NCI-H1417 treated with DMSO at 0.1 percent for 48 hours (cell line): ENCODE results near the gene SPATA24.
"Not testable (repeated sequence)": the region's sequence is repeated elsewhere in the genome, so short reads cannot be mapped to it uniquely, and the experiment has no call there.

Source experiments
- DNase-seq: peaks from one replicate; lab custom pipeline; 2025; lab: John Stamatoyannopoulos, UW

Gene SPATA24, protein sequence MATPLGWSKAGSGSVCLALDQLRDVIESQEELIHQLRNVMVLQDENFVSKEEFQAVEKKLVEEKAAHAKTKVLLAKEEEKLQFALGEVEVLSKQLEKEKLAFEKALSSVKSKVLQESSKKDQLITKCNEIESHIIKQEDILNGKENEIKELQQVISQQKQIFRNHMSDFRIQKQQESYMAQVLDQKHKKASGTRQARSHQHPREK

DNA sequence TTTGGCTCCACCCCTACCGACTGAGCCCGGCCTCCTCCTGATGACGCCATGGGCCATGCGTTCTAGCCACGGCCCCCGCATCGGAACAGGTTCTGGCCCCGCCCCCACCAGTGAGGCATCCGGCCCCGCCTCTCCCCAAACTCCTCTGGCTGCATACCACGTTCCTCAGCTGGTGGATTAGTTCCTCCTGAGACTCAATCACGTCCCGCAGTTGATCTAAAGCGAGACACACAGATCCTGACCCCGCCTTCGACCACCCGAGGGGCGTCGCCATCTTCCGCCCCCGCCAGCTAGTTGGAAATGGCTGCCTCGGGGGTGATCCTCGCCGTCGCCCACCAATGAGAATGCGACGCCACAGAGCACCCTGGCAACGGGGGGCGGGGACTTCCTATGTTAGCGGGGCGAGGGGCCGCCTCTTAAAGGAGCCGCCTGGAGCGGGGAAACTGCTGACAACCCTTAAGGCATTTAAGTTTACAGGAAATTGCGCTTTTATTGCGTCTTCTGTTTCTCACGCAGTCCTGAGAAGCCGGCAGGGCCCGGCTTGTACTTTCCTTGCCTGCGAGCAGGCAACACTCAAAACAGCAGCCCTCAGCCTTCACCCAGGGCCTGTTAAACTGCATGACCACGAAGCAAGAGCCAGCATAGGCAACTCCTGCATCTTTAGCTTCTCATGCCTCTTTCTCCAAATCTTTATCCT is at the start of gene SPATA24:
SPATA24 (minus strand) TSS at position 303 of the 697 bp plus-strand sequence; CDS start at position 274, 29 bp downstream.
- DNase-seq = peak; percentile 61

GRCh38 chr5:139451878-139452660 is 48.2 kb upstream of the SPATA24 start:
- DNase-seq = no peak

- DNase-seq = no peak
These were observed 47.3 kb upstream of the SPATA24 start for GRCh38 chr5:139451176-139451575.

GRCh38 chr5:139446956-139447779 is 43.3 kb upstream of the SPATA24 start:
- no peak for DNase-seq

- no peak for DNase-seq
These were observed 41.7 kb upstream of the SPATA24 start for GRCh38 chr5:139445325-139446170.

DNA sequence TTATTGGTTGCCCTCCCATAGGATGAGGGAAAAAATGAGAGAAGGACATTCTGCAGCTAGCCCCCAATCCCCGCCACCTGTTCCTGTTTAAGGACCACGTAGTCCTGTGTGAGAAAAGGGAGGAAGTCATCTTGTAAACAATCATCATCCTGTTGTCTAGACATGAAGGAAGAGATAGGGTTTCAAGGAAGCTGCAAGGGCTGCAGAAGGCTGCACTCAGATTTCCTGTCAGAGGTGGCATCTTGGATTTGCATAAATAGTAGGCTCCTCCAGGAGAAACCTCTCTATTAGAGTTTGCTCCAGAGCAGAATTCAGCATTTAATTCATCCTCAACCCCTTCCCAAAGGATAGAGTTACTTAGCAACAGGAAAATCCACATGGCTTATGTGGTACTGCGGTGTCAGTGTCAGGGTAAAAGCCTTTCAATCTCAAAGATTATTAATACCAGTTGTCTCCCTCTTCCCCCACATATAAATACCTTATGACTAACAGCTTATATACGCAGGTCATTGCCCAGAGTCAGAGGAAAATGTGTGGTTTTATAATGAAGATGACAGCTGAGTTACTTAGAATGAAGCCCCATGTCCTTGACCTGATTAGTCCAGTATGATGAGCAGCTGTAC is 40.1 kb upstream of the SPATA24 start:
- DNase-seq = no peak

- not testable (repeated sequence) for DNase-seq
These were observed 36.5 kb upstream of the SPATA24 start for GRCh38 chr5:139440416-139440815.

DNA sequence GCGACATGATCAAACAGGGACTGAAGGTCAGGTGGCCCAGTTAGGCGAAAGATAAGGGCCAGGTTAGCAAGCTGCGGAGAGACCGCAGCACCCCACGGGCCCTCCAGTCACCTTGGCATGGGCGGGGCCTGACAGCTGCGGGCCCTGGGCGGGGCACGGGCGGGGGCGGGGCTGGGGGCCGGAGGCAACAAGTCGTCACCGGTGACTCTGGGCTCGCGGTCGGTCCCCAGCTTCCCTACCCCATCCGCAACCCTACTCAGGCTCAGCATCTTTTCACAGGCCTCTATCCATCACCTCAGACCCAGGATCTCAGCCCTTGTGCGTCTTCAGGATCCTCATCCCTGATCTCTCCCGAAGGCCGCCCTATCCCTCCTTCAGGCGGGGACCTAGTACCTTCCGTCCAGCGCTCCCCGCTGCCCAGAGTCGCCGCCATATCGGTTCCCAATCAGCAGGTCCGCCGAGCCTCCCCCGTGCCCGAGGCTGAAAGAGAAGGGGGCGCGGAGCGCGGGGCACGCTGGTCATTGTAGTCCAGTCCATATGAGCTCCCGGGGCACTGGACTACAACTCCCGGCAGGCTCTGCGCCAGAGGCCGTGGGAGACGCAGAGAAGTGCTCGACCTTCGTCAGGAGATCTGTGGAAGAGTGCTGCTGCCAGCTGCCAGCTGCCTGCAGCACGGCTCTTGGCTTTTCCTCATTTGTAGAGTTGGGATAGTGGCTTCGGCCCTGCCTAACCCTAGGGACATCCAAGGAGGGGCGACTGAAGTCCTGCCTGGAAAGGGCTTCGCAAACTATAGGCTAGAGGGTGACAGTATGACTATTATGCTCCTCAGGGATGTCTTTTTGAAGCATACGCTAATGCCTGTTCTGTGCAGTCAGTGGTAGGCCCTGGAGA is 35.4 kb upstream of the SPATA24 start, which contains the start of gene DNAJC18:
DNAJC18 (minus strand) TSS at position 513 of the 891 bp plus-strand sequence; CDS start at position 433, 80 bp downstream.
- DNase-seq = peak; percentile 48

GRCh38 chr5:139438707-139439012 is 34.8 kb upstream of the SPATA24 start:
- no peak for DNase-seq

DNA sequence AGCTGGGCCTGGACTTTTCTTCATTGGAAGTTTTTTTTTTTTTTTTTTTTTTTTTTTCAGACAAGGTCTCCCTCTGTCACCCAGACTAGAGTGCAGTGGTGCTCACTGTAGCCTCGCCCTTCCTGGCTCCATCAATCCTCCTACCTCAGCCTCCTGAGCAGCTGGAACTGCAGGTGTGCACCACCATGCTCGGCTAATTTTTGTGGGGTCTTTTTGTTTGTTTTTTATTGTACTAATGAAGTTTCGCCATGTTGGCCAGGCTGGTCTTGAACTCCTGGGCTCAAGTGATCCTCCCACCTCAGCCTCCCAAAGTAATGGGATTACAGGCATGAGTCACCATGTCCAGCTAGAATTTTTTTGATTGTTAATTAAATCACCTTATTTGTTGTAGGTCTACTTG is 31.8 kb upstream of the SPATA24 start:
- no peak for DNase-seq

DNA sequence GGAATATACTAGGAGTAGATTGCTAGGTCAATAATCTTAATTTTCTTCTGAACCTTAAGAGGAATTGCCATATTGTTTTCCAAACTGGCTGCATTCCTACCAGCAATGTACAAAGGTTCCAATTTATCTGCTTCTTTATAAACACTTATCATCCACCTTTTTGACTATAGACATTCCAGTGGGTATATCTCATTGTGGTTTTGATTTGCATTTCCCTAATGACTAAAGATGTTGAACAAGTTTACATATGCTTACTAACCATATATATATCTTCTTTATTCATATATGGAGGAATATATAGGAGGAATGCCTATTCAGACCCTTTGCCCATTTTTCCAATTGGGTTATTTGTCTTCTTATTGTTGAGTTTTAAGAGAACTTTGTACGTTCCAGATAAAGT is 27.8 kb upstream of the SPATA24 start:
- no peak for DNase-seq

DNA sequence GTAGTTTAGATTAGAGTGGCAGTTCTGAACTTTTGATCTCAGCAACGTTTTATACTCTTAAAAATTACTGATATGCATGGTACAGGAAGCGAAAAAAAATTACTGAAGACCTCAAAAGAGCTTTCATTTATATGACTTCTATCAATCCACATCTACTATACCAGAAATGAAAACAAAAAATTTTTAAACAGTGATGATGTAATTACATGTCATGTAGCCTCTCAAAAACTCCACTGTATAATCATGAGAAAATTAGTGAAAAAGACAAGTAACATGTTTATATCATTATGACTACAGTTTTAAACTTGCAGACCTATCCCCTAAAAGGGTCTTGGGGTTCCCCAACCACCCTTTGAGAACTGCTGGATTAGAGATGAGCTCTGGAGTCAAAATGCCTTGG is 26.1 kb upstream of the SPATA24 start:
- DNase-seq = no peak

DNA sequence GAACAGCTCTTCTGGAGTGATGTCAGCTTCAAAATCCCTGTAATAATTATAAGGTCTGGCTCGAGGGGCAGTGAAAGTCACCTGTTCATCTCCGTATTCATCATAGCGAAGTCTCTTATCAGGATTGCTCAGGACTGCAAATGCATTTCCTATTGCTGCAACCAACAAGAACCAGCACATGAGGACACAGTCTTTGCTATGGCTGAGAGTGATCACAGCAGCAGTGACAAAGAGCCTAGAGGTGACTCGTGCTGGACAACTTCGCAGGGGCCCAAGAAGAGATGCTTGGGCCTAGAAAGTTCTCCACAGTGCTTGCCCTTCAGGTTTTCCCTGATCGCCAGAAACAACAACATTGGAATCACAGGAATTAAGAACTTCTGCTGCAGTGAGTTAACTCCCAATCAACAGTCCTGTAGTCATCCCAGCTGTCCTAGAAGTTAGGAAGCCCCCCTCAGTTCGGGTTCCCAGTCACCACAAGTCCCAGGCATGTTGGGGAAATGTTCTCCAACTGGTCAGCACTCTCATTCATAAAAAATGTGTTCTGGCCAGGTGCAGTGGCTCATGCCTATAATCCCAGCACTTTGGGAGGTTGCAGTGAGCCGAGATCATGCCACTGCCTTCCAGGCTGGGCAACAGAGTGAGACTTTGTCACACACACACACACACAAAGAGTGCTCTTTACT is 22.5 kb upstream of the SPATA24 start:
- no peak for DNase-seq

DNA sequence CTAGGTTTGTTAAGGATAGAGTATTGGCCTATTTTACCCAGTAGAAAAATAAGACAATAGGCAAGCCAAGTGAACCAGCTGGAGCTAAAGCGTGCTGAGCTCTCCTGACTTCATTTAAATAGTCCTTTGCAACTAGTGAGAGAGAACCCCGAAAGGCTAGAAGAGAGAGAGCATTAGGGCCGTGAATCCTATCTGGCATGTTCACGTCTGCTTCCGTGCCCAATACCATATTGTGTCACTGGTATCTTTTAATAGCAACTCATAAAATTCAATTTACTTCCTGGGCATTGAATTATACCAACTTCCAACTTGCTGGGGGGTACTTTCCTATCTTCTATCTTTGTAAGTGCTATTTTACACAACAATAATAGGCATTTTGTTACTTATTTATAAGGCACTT is 21.6 kb upstream of the SPATA24 start:
- no peak for DNase-seq

DNA sequence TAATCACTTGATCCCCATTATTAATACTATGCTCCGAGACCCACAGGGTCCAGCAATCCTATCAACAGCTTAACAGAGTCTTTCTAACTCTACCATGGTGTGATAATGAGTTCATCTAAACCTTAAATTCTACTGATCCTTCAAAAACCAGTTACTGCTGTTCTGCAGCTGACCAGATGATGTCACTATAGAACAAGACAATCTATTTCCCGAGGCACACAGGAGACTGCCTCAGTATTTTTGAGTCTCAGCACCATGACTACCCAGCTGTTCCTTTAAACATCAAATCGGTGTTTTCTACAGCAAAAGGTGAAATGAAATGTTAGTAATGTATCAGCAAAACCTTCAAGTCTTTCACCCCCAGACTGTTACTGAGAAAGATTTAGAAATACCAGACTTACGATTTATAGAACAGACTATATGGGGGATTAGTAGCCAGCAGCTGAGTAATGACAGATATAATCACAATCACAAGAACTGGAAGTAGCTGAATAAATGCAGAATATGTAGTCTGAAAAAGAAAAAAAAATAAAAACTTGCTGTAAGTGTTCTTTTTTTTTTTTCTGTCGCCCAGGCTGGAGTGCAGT is 18.5 kb upstream of the SPATA24 start:
- DNase-seq = peak; percentile 27

DNA sequence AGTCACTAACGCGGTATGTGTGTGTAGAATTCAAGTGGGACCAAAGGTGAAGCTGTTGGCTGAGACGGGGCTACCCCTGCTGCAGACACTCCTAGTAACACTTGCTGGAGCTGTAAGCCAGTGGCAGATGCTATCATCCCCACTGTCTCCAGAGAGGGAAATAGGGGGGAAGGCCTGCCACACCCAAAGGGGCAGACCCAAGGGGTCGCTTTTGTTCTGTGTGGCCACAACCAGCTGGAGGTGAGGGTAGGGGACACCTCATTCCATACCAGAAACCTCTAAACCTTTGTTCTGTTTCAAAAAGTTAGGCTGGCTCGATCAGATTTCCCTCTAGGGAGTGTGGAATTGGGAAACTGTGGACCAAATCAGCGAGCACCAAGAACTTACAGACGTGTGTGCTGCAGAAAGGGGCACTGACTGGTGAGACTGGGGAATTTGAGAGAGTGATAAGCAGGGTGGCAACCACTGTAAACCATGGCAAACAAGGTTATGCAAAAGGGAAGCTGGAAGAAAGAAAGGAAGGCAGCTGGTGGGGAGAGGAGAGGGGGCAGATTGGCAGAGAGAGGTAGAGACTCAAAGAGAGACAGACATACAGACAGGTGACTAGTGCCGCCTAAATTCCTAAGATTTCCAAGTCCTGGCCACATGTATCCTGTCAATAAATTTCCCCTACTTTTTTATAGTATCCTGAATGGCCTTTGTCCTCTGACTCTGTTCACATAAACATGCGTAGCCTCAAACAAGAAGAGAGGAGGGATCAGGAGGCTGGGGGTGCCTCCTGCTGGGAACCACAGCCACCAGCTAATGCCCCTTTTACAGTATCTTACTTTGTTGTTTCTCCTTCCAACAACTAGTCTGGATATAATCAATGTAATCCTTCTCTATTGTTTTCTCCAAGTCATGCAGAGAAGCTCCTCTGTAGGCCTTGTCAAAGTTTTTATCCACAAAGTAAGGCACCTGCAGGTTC is 15.6 kb upstream of the SPATA24 start:
- DNase-seq = no peak

DNA sequence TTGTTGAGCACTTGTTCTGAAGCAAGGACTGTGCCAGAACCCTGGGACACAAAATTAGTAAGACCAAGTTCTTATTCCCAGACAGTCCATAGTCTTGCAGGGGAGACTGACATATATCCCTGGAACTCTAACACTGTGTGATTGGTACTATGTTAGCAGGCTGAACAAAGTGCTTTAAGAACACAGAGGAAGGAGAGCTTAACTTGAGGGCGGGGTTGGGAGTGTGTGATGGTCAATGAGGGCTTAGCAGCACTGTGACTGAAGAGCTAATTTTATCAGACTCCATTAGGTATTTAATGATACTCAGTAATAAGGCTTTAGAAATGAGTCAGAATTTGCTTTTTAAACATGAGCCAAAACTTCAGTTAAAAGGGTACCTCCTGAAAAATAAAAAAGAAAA is 14.9 kb upstream of the SPATA24 start:
- no peak for DNase-seq

- no peak for DNase-seq
These were observed 13.3 kb upstream of the SPATA24 start for GRCh38 chr5:139417214-139417613.
